K562 (cell line): ENCODE measurements around the gene DKK1. TPM values are rescaled to one million over a fixed set of nuclear protein-coding genes. Genes with fewer than 3 reads are reported as not detected.

Experiments
- ATAC-seq: fragments of 200-7000 bp; cut with Tn5 transposase; 3 replicates; pipeline ENCODE4 v1.9.1; 2020; ENCODE audit warnings: moderate library complexity
- BruUV-seq: library from RNA; stranded (reverse); fragments of 400-500 nt; replicated peaks from 2 replicates; lab custom pipeline; 2021; lab: Mats Ljungman, UMichigan
- CTCF ChIA-PET: fragments of 300-600 bp; formaldehyde crosslinking; extraction: SDS; loops from one replicate; lab custom pipeline; 2021; ENCODE audit warnings: low intra/inter-chr PET ratio; lab: Yijun Ruan, JAX
- POLR2A ChIA-PET: fragments of 300-600, 350-650 bp; sonication (Branson Sonifier 250); formaldehyde crosslinking; extraction: SDS; loops from one replicate; lab custom pipeline; 2021; ENCODE audit warnings: antibody characterized with exemption, inconsistent platforms; lab: Yijun Ruan, JAX
- DNase-seq, 4 experiments: peaks; one replicate each; pipeline versions ENCODE4 v3.0.0 to v3.0.0-alpha.2; 2011 to 2018; ENCODE audit warnings: low spot score in 3 of 4, mixed read lengths in 3 of 4; ENCODE audit errors: extremely low read depth in 1 of 4
- FAIRE-seq: peaks from 2 replicates; lab custom pipeline; 2011; peaks lifted over from hg19 to GRCh38; lab: Jason Lieb, UNC
- H2AFZ ChIP-seq: 2 replicates; pipeline ENCODE4 v1.6.0; 2011; ENCODE audit warnings: low read depth, low read length, control low read depth, inconsistent platforms
- H3K27ac ChIP-seq: fragments of 200-600 bp; 3 replicates; pipeline ENCODE4 v1.8.0; 2011; ENCODE audit warnings: low read depth, mild to moderate bottlenecking, control low read depth, inconsistent platforms, low read length, moderate library complexity, mixed read lengths; ENCODE audit errors: extremely low read depth
- H3K27me3 ChIP-seq, 2 experiments: fragments of 300-600 bp in 1 of 2; 2 replicates in 1 of 2; 3 replicates in 1 of 2; pipeline versions ENCODE4 v1.6.0 to v1.8.0; 2011; ENCODE audit warnings: inconsistent platforms in 2 of 2, low read length in 2 of 2, mild to moderate bottlenecking in 1 of 2, mixed read lengths in 1 of 2, moderate library complexity in 1 of 2; ENCODE audit not compliant: control insufficient read depth in 2 of 2, insufficient read depth in 2 of 2
- H3K36me3 ChIP-seq: fragments of 300-600 bp; 3 replicates; pipeline ENCODE4 v1.8.0; 2011; ENCODE audit warnings: mild to moderate bottlenecking, low read length, inconsistent platforms; ENCODE audit not compliant: control insufficient read depth, insufficient read depth
- H3K4me1 ChIP-seq, 2 experiments: fragments of 200-600 bp in 1 of 2; replicated peaks in 1 of 2; 2 replicates in 1 of 2; 3 replicates in 1 of 2; pipeline versions ENCODE4 v1.5.1 to v1.8.0; 2011; ENCODE audit warnings: inconsistent platforms in 2 of 2, low read length in 2 of 2, mild to moderate bottlenecking in 1 of 2, mixed read lengths in 1 of 2, moderate library complexity in 1 of 2; ENCODE audit not compliant: control insufficient read depth in 2 of 2, insufficient read depth in 2 of 2
- H3K4me2 ChIP-seq: 2 replicates; pipeline ENCODE4 v1.6.1; 2011; ENCODE audit warnings: low read length, control low read depth, inconsistent platforms, mixed read lengths; ENCODE audit not compliant: insufficient read depth
- H3K4me3 ChIP-seq: fragments of 200-600 bp; sonication (generic), shearing (Covaris generic); 2 replicates; pipeline ENCODE4 v1.5.1; 2016; ENCODE audit warnings: control low read depth, inconsistent platforms
- H3K79me2 ChIP-seq: fragments of 200-600 bp; 3 replicates; pipeline ENCODE4 v1.8.0; 2011; ENCODE audit warnings: low read length, inconsistent platforms; ENCODE audit not compliant: control insufficient read depth, insufficient read depth
- H3K9ac ChIP-seq, 2 experiments: 2 replicates each; pipeline versions ENCODE4 v1.6.0 to v1.6.1; 2011; ENCODE audit warnings: low read depth in 2 of 2, low read length in 2 of 2, control low read depth in 1 of 2, inconsistent platforms in 1 of 2, mild to moderate bottlenecking in 1 of 2, mixed read lengths in 1 of 2; ENCODE audit not compliant: insufficient read depth in 1 of 2
- H3K9me1 ChIP-seq: one replicate; pipeline ENCODE4 v1.6.0; 2011; ENCODE audit warnings: inconsistent platforms, mild to moderate bottlenecking, low read length, moderate library complexity; ENCODE audit not compliant: control insufficient read depth, insufficient read depth
- H3K9me3 ChIP-seq: replicated peaks from 2 replicates; pipeline ENCODE4 v1.5.1; 2011; ENCODE audit warnings: low read depth, low read length, inconsistent platforms; ENCODE audit not compliant: control insufficient read depth, insufficient read depth
- H4K20me1 ChIP-seq: replicated peaks from 2 replicates; pipeline ENCODE4 v1.6.1; 2011; ENCODE audit warnings: low read length, inconsistent platforms, mixed read lengths; ENCODE audit not compliant: control insufficient read depth, insufficient read depth
- ARNT ChIP-seq, 2 experiments: fragments of 450-650 bp; IDR thresholded peaks; 2 replicates each; pipeline ENCODE4 v1.6.1; 2016; ENCODE audit warnings: mild to moderate bottlenecking in 1 of 2
- CBX8 ChIP-seq: fragments of 200-600 bp; sonication (generic); IDR thresholded peaks from 2 replicates; pipeline ENCODE4 v1.6.1; 2012; ENCODE audit warnings: borderline replicate concordance, mixed run types, low read depth, mild to moderate bottlenecking, moderate library complexity, mixed read lengths, low read length, control low read depth, inconsistent platforms; ENCODE audit not compliant: poor library complexity, severe bottlenecking; ENCODE audit errors: extremely low read depth
- DIDO1 ChIP-seq: fragments of 450-650 bp; IDR thresholded peaks from 2 replicates; pipeline ENCODE4 v1.6.1; 2016; ENCODE audit warnings: low read depth, missing biosample characterization, missing genetic modification characterization
- FOXK2 ChIP-seq, 2 experiments: fragments of 450-650 bp; IDR thresholded peaks in 1 of 2; conservative IDR thresholded peaks in 1 of 2; 2 replicates each; pipeline ENCODE4 v1.6.1; 2016; ENCODE audit warnings: low read depth in 2 of 2, mild to moderate bottlenecking in 1 of 2
- HOXB6 ChIP-seq: fragments of 250-450 bp; sonication (Bioruptor Pico); IDR thresholded peaks from 2 replicates; pipeline ENCODE4 v1.5.1; 2022; ENCODE audit warnings: mild to moderate bottlenecking, borderline replicate concordance
- KHSRP ChIP-seq: fragments of 450-650 bp; IDR thresholded peaks from 2 replicates; pipeline ENCODE4 v1.6.1; 2017
- KLF16 ChIP-seq: IDR thresholded peaks from 2 replicates; pipeline ENCODE4 v1.6.1; 2016; ENCODE audit warnings: antibody characterized with exemption
- NEUROD1 ChIP-seq: fragments of 150-350 bp; IDR thresholded peaks from 2 replicates; pipeline ENCODE4 v1.6.1; 2014; ENCODE audit warnings: borderline replicate concordance, low read length, low read depth; ENCODE audit not compliant: partially characterized antibody
- PHF20 ChIP-seq: fragments of 450-650 bp; IDR thresholded peaks from 2 replicates; pipeline ENCODE4 v1.6.1; 2018; ENCODE audit not compliant: partially characterized antibody
- SMARCB1 ChIP-seq: IDR thresholded peaks from 2 replicates; pipeline ENCODE4 v1.6.1; 2011; ENCODE audit warnings: improper control_type of control experiment, low read depth; ENCODE audit not compliant: insufficient read length
- TCFL5 ChIP-seq: fragments of 250-450 bp; sonication (Bioruptor Pico); conservative IDR thresholded peaks from 2 replicates; pipeline ENCODE4 v1.6.1; 2021; ENCODE audit warnings: mild to moderate bottlenecking, moderate library complexity, matching md5 sums
- TEAD2 ChIP-seq: fragments of 450-650 bp; IDR thresholded peaks from 2 replicates; pipeline ENCODE4 v1.6.1; 2016; ENCODE audit warnings: missing genetic modification characterization, control low read depth, missing compliant biosample characterization
- ZNF253 ChIP-seq: fragments of 250-450 bp; sonication (Bioruptor Pico); conservative IDR thresholded peaks from 2 replicates; pipeline ENCODE4 v1.6.1; 2021; ENCODE audit warnings: mild to moderate bottlenecking
- ZNF584 ChIP-seq: fragments of 200-800 bp; sonication (Bioruptor generic); IDR thresholded peaks from 2 replicates; pipeline ENCODE4 v1.6.1; 2016; ENCODE audit warnings: low read depth, mild to moderate bottlenecking, missing genetic modification characterization, missing compliant biosample characterization
- ZNF699 ChIP-seq: fragments of 250-450 bp; sonication (Bioruptor Pico); IDR thresholded peaks from 2 replicates; pipeline ENCODE4 v1.8.0; 2021; ENCODE audit warnings: mild to moderate bottlenecking, moderate library complexity; ENCODE audit not compliant: insufficient replicate concordance
- WGBS: fragments of 100-300 bp; shearing (Covaris generic); methylation state at CpG from one replicate; pipeline ENCODE4 v1.1.6; 2016; ENCODE audit warnings: low coverage, mixed read lengths; ENCODE audit not compliant: insufficient coverage; ENCODE audit errors: missing lambda C conversion rate; 5-methylcytosine and 5-hydroxymethylcytosine counted together
- in situ Hi-C: fragments of 300-500 bp; cut with MboI; formaldehyde crosslinking; loops from 4 replicates; pipeline ENCODE4 v1.15.0; 2018; ENCODE audit warnings: inconsistent platforms, mixed read lengths
- intact Hi-C: fragments of 100-400 bp; cut with micrococcal nuclease; formaldehyde crosslinking; loops from 2 replicates; pipeline ENCODE4 v1.14.2; 2022
- polyA plus RNA-seq, 8 experiments: library from polyadenylated mRNA; depleted of rRNA in 4 of 8; stranded (reverse) in 5 of 8; unstranded in 3 of 8; fragments of >200 nt; fragmentation: Nextera tagmentation in 2 of 8; fragmentation: Illumina TruSeq in 1 of 8; extraction: Ambion mirVana in 2 of 8; extraction: Trizol in 1 of 8; gene quantifications; 2 replicates each; pipeline versions ENCODE4 v1.2.1 to v1.2.3, GENCODE V29; 2011 to 2014; ENCODE audit warnings: inconsistent platforms in 1 of 8, missing spikeins in 1 of 8
- total RNA-seq, 7 experiments: library from RNA; depleted of rRNA in 6 of 7; stranded (reverse); fragments of >200 nt in 6 of 7; fragmentation: Illumina TruSeq in 2 of 7; extraction: Trizol in 2 of 7; gene quantifications; 2 replicates each; pipeline versions ENCODE4 v1.2.1 to v1.2.3, GENCODE V29; 2011 to 2021; ENCODE audit warnings: low replicate concordance in 1 of 7
- TF ChIP-seq, protein P1 (sequence below): fragments of 250-450 bp; sonication (Bioruptor Pico); IDR thresholded peaks from 2 replicates; pipeline ENCODE4 v1.8.0; 2021; ENCODE audit warnings: mild to moderate bottlenecking, moderate library complexity
- TF ChIP-seq, protein P2 (sequence below): sonication (generic); formaldehyde crosslinking; IDR thresholded peaks from 2 replicates; pipeline ENCODE4 v1.8.0; 2022; ENCODE audit warnings: missing genetic modification reagents, mild to moderate bottlenecking, borderline replicate concordance
- TF ChIP-seq, protein P3 (sequence below): fragments of 250-450 bp; sonication (Bioruptor Pico); IDR thresholded peaks from 2 replicates; pipeline ENCODE4 v1.8.0; 2021; ENCODE audit warnings: moderate library complexity, mild to moderate bottlenecking, inconsistent platforms

The DKK1 gene
- total and polyA plus RNA-seq, 9 of the 15 experiments (the other 6 are each of a cell fraction or from before 2014, with no cell fraction given): 0.13 TPM; not detected in 8

DNA sequence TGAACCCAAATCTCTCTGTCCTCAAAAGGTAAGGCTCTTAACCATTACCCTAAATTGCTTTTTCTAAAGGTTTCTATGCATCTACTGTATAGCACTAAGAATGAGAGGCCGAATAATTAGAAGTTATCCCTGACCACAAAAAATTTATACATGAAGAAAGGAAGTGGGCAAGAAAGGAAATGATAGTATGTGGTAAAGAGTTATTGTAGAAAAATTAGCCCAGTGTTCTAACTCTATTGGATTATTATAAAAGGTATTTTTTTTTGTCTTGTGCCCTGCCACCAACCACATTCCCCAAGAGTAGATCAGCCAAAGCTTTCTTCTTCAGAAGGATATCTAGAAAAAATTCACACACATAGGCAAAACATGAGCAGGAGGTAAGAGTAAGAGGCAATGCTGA lies 45.4 kb downstream of the DKK1 start:
- Histone ChIP-seq H4K20me1 (no peaks in the 10 kb centered on the region), H3K4me2 (no peak overlapping the region), H3K9ac (no peak overlapping the region), H3K9me3 (no peaks in the 10 kb centered on the region), H3K36me3 (no peaks in the 10 kb centered on the region), H3K27me3 (no peaks in the 10 kb centered on the region), H3K4me1 (no peaks in the 10 kb centered on the region), H3K4me3 (no peak overlapping the region), H3K9me1 (no peaks in the 10 kb centered on the region), H2AFZ (no peak overlapping the region), H3K79me2 (no peaks in the 10 kb centered on the region), H3K27ac (no peak overlapping the region)
- in situ Hi-C loops: no loop called here
- ChIA-PET CTCF (no interaction called here), POLR2A (no interaction called here)
- DNase-seq (no peak), FAIRE-seq (no peak), ATAC-seq (no peak)
- BruUV-seq: no TSS peak
- intact Hi-C loops: no loop called here
- WGBS: 0% methylated on average over 1 of the region's 1 CpG
- TF ChIP-seq, protein P1, sequence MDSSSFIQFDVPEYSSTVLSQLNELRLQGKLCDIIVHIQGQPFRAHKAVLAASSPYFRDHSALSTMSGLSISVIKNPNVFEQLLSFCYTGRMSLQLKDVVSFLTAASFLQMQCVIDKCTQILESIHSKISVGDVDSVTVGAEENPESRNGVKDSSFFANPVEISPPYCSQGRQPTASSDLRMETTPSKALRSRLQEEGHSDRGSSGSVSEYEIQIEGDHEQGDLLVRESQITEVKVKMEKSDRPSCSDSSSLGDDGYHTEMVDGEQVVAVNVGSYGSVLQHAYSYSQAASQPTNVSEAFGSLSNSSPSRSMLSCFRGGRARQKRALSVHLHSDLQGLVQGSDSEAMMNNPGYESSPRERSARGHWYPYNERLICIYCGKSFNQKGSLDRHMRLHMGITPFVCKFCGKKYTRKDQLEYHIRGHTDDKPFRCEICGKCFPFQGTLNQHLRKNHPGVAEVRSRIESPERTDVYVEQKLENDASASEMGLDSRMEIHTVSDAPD (CRISPR knock-in tag): no peak
- TF ChIP-seq NEUROD1: no peak
- TF ChIP-seq KLF16: no peak
- no peak for TF ChIP-seq ARNT (IDR thresholded peaks at IDR 0.05)
- no peak for TF ChIP-seq ZNF253 (CRISPR knock-in tag)
- TF ChIP-seq KHSRP: no peak
- TF ChIP-seq ZNF584 (CRISPR knock-in tag): no peak
- TF ChIP-seq, protein P2, sequence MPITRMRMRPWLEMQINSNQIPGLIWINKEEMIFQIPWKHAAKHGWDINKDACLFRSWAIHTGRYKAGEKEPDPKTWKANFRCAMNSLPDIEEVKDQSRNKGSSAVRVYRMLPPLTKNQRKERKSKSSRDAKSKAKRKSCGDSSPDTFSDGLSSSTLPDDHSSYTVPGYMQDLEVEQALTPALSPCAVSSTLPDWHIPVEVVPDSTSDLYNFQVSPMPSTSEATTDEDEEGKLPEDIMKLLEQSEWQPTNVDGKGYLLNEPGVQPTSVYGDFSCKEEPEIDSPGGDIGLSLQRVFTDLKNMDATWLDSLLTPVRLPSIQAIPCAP (CRISPR knock-in tag): no peak
- no peak for TF ChIP-seq DIDO1 (tag)
- no peak for TF ChIP-seq PHF20
- no peak for TF ChIP-seq ZNF699 (CRISPR knock-in tag)
- TF ChIP-seq CBX8: no peak
- TF ChIP-seq HOXB6 (CRISPR knock-in tag): no peak
- TF ChIP-seq FOXK2 (conservative IDR thresholded peaks at IDR 0.05 in 1 of 2, IDR thresholded peaks at IDR 0.05 in 1 of 2; ENCODE audit: low read depth in 2 of 2): no peak
- no peak for TF ChIP-seq TEAD2 (tag)
- TF ChIP-seq, protein P3, sequence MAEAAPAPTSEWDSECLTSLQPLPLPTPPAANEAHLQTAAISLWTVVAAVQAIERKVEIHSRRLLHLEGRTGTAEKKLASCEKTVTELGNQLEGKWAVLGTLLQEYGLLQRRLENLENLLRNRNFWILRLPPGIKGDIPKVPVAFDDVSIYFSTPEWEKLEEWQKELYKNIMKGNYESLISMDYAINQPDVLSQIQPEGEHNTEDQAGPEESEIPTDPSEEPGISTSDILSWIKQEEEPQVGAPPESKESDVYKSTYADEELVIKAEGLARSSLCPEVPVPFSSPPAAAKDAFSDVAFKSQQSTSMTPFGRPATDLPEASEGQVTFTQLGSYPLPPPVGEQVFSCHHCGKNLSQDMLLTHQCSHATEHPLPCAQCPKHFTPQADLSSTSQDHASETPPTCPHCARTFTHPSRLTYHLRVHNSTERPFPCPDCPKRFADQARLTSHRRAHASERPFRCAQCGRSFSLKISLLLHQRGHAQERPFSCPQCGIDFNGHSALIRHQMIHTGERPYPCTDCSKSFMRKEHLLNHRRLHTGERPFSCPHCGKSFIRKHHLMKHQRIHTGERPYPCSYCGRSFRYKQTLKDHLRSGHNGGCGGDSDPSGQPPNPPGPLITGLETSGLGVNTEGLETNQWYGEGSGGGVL (CRISPR knock-in tag): no peak
- TF ChIP-seq TCFL5: no peak
- no peak for TF ChIP-seq SMARCB1
